K562 (cell line): ENCODE measurements around the gene DNAJB6. TPM values are rescaled to one million over a fixed set of nuclear protein-coding genes. Genes with fewer than 3 reads are reported as not detected.

Source experiments
- ATAC-seq: fragments of 200-7000 bp; cut with Tn5 transposase; 3 replicates; pipeline ENCODE4 v1.9.1; 2020; ENCODE audit warnings: moderate library complexity
- BruUV-seq: library from RNA; stranded (reverse); fragments of 400-500 nt; replicated peaks from 2 replicates; lab custom pipeline; 2021; lab: Mats Ljungman, UMichigan
- CTCF ChIA-PET: fragments of 300-600 bp; formaldehyde crosslinking; extraction: SDS; loops from one replicate; lab custom pipeline; 2021; ENCODE audit warnings: low intra/inter-chr PET ratio; lab: Yijun Ruan, JAX
- POLR2A ChIA-PET: fragments of 300-600, 350-650 bp; sonication (Branson Sonifier 250); formaldehyde crosslinking; extraction: SDS; loops from one replicate; lab custom pipeline; 2021; ENCODE audit warnings: antibody characterized with exemption, inconsistent platforms; lab: Yijun Ruan, JAX
- DNase-seq, 4 experiments: peaks; one replicate each; pipeline versions ENCODE4 v3.0.0 to v3.0.0-alpha.2; 2011 to 2018; ENCODE audit warnings: low spot score in 3 of 4, mixed read lengths in 3 of 4; ENCODE audit errors: extremely low read depth in 1 of 4
- FAIRE-seq: peaks from 2 replicates; lab custom pipeline; 2011; peaks lifted over from hg19 to GRCh38; lab: Jason Lieb, UNC
- H2AFZ ChIP-seq: 2 replicates; pipeline ENCODE4 v1.6.0; 2011; ENCODE audit warnings: low read depth, low read length, control low read depth, inconsistent platforms
- H3K27ac ChIP-seq: fragments of 200-600 bp; 3 replicates; pipeline ENCODE4 v1.8.0; 2011; ENCODE audit warnings: low read depth, mild to moderate bottlenecking, control low read depth, inconsistent platforms, low read length, moderate library complexity, mixed read lengths; ENCODE audit errors: extremely low read depth
- H3K27me3 ChIP-seq, 2 experiments: fragments of 300-600 bp in 1 of 2; 2 replicates in 1 of 2; 3 replicates in 1 of 2; pipeline versions ENCODE4 v1.6.0 to v1.8.0; 2011; ENCODE audit warnings: inconsistent platforms in 2 of 2, low read length in 2 of 2, mild to moderate bottlenecking in 1 of 2, mixed read lengths in 1 of 2, moderate library complexity in 1 of 2; ENCODE audit not compliant: control insufficient read depth in 2 of 2, insufficient read depth in 2 of 2
- H3K36me3 ChIP-seq: fragments of 300-600 bp; 3 replicates; pipeline ENCODE4 v1.8.0; 2011; ENCODE audit warnings: mild to moderate bottlenecking, low read length, inconsistent platforms; ENCODE audit not compliant: control insufficient read depth, insufficient read depth
- H3K4me1 ChIP-seq, 2 experiments: fragments of 200-600 bp in 1 of 2; replicated peaks in 1 of 2; 2 replicates in 1 of 2; 3 replicates in 1 of 2; pipeline versions ENCODE4 v1.5.1 to v1.8.0; 2011; ENCODE audit warnings: inconsistent platforms in 2 of 2, low read length in 2 of 2, mild to moderate bottlenecking in 1 of 2, mixed read lengths in 1 of 2, moderate library complexity in 1 of 2; ENCODE audit not compliant: control insufficient read depth in 2 of 2, insufficient read depth in 2 of 2
- H3K4me2 ChIP-seq: 2 replicates; pipeline ENCODE4 v1.6.1; 2011; ENCODE audit warnings: low read length, control low read depth, inconsistent platforms, mixed read lengths; ENCODE audit not compliant: insufficient read depth
- H3K4me3 ChIP-seq: fragments of 200-600 bp; sonication (generic), shearing (Covaris generic); 2 replicates; pipeline ENCODE4 v1.5.1; 2016; ENCODE audit warnings: control low read depth, inconsistent platforms
- H3K79me2 ChIP-seq: fragments of 200-600 bp; 3 replicates; pipeline ENCODE4 v1.8.0; 2011; ENCODE audit warnings: low read length, inconsistent platforms; ENCODE audit not compliant: control insufficient read depth, insufficient read depth
- H3K9ac ChIP-seq, 2 experiments: 2 replicates each; pipeline versions ENCODE4 v1.6.0 to v1.6.1; 2011; ENCODE audit warnings: low read depth in 2 of 2, low read length in 2 of 2, control low read depth in 1 of 2, inconsistent platforms in 1 of 2, mild to moderate bottlenecking in 1 of 2, mixed read lengths in 1 of 2; ENCODE audit not compliant: insufficient read depth in 1 of 2
- H3K9me1 ChIP-seq: one replicate; pipeline ENCODE4 v1.6.0; 2011; ENCODE audit warnings: inconsistent platforms, mild to moderate bottlenecking, low read length, moderate library complexity; ENCODE audit not compliant: control insufficient read depth, insufficient read depth
- H3K9me3 ChIP-seq: replicated peaks from 2 replicates; pipeline ENCODE4 v1.5.1; 2011; ENCODE audit warnings: low read depth, low read length, inconsistent platforms; ENCODE audit not compliant: control insufficient read depth, insufficient read depth
- H4K20me1 ChIP-seq: replicated peaks from 2 replicates; pipeline ENCODE4 v1.6.1; 2011; ENCODE audit warnings: low read length, inconsistent platforms, mixed read lengths; ENCODE audit not compliant: control insufficient read depth, insufficient read depth
- CTCF ChIP-seq, 3 experiments: IDR thresholded peaks in 2 of 3; conservative IDR thresholded peaks in 1 of 3; 2 replicates each; pipeline ENCODE4 v1.5.1; 2011 to 2012; ENCODE audit warnings: low read length in 3 of 3, mild to moderate bottlenecking in 3 of 3, control low read depth in 2 of 3, improper control_type of control experiment in 1 of 3, inconsistent platforms in 1 of 3, low read depth in 1 of 3, mixed read lengths in 1 of 3, moderate library complexity in 1 of 3; ENCODE audit not compliant: insufficient read depth in 2 of 3
- HMGXB4 ChIP-seq: sonication (generic); formaldehyde crosslinking; IDR thresholded peaks from 2 replicates; pipeline ENCODE4 v1.8.1; 2023; ENCODE audit warnings: mild to moderate bottlenecking, missing genetic modification reagents
- MEF2A ChIP-seq: IDR thresholded peaks from 2 replicates; pipeline ENCODE4 v1.6.1; 2011; ENCODE audit warnings: low read depth, mild to moderate bottlenecking, low read length, moderate library complexity; ENCODE audit not compliant: control insufficient read depth
- SIN3B ChIP-seq: fragments of 450-650 bp; IDR thresholded peaks from 2 replicates; pipeline ENCODE4 v1.6.1; 2017; ENCODE audit warnings: low read depth, mild to moderate bottlenecking, moderate library complexity
- STAG1 ChIP-seq: sonication (generic); formaldehyde crosslinking; IDR thresholded peaks from 2 replicates; pipeline ENCODE4 v1.5.0; 2020; ENCODE audit warnings: missing genetic modification reagents, borderline replicate concordance
- TAF1 ChIP-seq: IDR thresholded peaks from 2 replicates; pipeline ENCODE4 v1.6.1; 2011; ENCODE audit warnings: mild to moderate bottlenecking, low read length, moderate library complexity; ENCODE audit not compliant: insufficient read depth, control insufficient read depth, severe bottlenecking; ENCODE audit errors: extremely low read depth
- ZEB2 ChIP-seq: fragments of 450-650 bp; IDR thresholded peaks from 2 replicates; pipeline ENCODE4 v1.6.1; 2016
- WGBS: fragments of 100-300 bp; shearing (Covaris generic); methylation state at CpG from one replicate; pipeline ENCODE4 v1.1.6; 2016; ENCODE audit warnings: low coverage, mixed read lengths; ENCODE audit not compliant: insufficient coverage; ENCODE audit errors: missing lambda C conversion rate; 5-methylcytosine and 5-hydroxymethylcytosine counted together
- in situ Hi-C: fragments of 300-500 bp; cut with MboI; formaldehyde crosslinking; loops from 4 replicates; pipeline ENCODE4 v1.15.0; 2018; ENCODE audit warnings: inconsistent platforms, mixed read lengths
- intact Hi-C: fragments of 100-400 bp; cut with micrococcal nuclease; formaldehyde crosslinking; loops from 2 replicates; pipeline ENCODE4 v1.14.2; 2022
- polyA plus RNA-seq, 8 experiments: library from polyadenylated mRNA; depleted of rRNA in 4 of 8; stranded (reverse) in 5 of 8; unstranded in 3 of 8; fragments of >200 nt; fragmentation: Nextera tagmentation in 2 of 8; fragmentation: Illumina TruSeq in 1 of 8; extraction: Ambion mirVana in 2 of 8; extraction: Trizol in 1 of 8; gene quantifications; 2 replicates each; pipeline versions ENCODE4 v1.2.1 to v1.2.3, GENCODE V29; 2011 to 2014; ENCODE audit warnings: inconsistent platforms in 1 of 8, missing spikeins in 1 of 8
- total RNA-seq, 7 experiments: library from RNA; depleted of rRNA in 6 of 7; stranded (reverse); fragments of >200 nt in 6 of 7; fragmentation: Illumina TruSeq in 2 of 7; extraction: Trizol in 2 of 7; gene quantifications; 2 replicates each; pipeline versions ENCODE4 v1.2.1 to v1.2.3, GENCODE V29; 2011 to 2021; ENCODE audit warnings: low replicate concordance in 1 of 7
- TF ChIP-seq, protein P1 (sequence below): sonication (generic); formaldehyde crosslinking; IDR thresholded peaks from 2 replicates; pipeline ENCODE4 v1.8.0; 2022; ENCODE audit warnings: mild to moderate bottlenecking, missing genetic modification reagents

Gene DNAJB6
- total and polyA plus RNA-seq, 9 of the 15 experiments (the other 6 are each of a cell fraction or from before 2014, with no cell fraction given) = 84.5 to 158 (median 135) TPM

DNA sequence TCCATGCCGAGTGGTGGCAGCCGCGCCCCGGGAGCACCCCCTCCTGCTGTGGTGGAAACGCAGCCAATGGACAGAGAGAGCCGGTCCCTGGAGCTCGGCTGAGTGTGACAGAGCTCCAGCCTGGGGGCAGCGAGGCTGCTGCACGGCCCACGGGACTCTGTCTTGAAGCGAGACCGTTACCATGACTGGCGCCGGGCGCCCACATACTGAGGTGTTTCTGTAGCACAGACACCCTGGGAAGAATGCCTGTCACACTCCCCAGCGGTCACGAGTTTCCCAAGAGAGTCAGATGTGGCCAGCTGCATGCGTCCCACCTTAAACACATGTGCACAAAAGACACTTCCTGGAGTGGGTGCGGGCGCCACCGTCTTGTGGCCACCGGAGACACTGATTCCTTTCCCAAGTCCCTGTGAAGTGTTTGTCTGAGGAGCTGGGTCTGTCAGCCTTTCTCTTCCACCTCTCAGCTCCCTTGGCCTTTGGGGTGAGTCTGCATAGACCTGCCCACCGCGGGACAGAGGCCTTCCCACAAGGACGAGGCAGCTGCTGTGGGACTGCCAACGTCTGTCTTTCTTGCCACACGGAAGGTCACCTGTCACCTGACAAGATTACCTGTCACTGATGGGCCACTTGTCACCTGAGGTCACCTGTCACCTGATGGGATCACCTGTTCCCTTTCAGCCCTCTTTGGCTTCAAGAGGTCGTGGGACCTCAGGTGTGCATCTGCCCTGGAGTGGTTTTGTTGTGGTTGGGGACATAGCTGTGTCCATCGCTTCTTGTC lies 94.6 kb downstream of the DNAJB6 start:
- no TSS peak for BruUV-seq
- Histone ChIP-seq H3K27me3 (peaks cover 23 to 71% of the 10 kb centered on the region in 2 experiments), H3K9me3 (no peaks in the 10 kb centered on the region), H4K20me1 (peaks cover 3% of the 10 kb centered on the region; the same call in 1 of the 2 replicates), H3K79me2 (no peaks in the 10 kb centered on the region), H2AFZ (peak overlapping the region; percentile 72; the same call in 1 of the 2 replicates), H3K9me1 (peaks cover 4% of the 10 kb centered on the region), H3K36me3 (no peaks in the 10 kb centered on the region), H3K4me3 (no peak overlapping the region), H3K27ac (no peak overlapping the region), H3K4me1 (peaks cover 11 to 40% of the 10 kb centered on the region in 2 experiments), H3K9ac (peak overlapping the region in 1 of 2 experiments; percentile 19; a peak in 1 of 4 replicates), H3K4me2 (no peak overlapping the region; the same call in 1 of the 2 replicates)
- intact Hi-C loops (loop anchor here (5.0 to 10.0 kb wide), 2 partner anchors 41 to 923 kb away; no protein-coding TSS in a partner anchor), in situ Hi-C loops (no loop called here)
- 0 out of 2 replicates have a peak, but pooled peaks have one; percentile 22 for TF ChIP-seq ZEB2
- TF ChIP-seq TAF1 = no peak
- TF ChIP-seq, protein P1, sequence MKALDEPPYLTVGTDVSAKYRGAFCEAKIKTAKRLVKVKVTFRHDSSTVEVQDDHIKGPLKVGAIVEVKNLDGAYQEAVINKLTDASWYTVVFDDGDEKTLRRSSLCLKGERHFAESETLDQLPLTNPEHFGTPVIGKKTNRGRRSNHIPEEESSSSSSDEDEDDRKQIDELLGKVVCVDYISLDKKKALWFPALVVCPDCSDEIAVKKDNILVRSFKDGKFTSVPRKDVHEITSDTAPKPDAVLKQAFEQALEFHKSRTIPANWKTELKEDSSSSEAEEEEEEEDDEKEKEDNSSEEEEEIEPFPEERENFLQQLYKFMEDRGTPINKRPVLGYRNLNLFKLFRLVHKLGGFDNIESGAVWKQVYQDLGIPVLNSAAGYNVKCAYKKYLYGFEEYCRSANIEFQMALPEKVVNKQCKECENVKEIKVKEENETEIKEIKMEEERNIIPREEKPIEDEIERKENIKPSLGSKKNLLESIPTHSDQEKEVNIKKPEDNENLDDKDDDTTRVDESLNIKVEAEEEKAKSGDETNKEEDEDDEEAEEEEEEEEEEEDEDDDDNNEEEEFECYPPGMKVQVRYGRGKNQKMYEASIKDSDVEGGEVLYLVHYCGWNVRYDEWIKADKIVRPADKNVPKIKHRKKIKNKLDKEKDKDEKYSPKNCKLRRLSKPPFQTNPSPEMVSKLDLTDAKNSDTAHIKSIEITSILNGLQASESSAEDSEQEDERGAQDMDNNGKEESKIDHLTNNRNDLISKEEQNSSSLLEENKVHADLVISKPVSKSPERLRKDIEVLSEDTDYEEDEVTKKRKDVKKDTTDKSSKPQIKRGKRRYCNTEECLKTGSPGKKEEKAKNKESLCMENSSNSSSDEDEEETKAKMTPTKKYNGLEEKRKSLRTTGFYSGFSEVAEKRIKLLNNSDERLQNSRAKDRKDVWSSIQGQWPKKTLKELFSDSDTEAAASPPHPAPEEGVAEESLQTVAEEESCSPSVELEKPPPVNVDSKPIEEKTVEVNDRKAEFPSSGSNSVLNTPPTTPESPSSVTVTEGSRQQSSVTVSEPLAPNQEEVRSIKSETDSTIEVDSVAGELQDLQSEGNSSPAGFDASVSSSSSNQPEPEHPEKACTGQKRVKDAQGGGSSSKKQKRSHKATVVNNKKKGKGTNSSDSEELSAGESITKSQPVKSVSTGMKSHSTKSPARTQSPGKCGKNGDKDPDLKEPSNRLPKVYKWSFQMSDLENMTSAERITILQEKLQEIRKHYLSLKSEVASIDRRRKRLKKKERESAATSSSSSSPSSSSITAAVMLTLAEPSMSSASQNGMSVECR (CRISPR knock-in tag) = no peak
- TF ChIP-seq MEF2A = no peak
- TF ChIP-seq CTCF (IDR thresholded peaks at IDR 0.05 in 2 of 3, conservative IDR thresholded peaks at IDR 0.05 in 1 of 3; ENCODE audit: insufficient read depth in 2 of 3, low read depth in 1 of 3, low read length in 3 of 3) = 0 out of 6 replicates have a peak, but pooled peaks of 1 of the 3 experiments have one; percentile 9
- 0 out of 2 replicates have a peak, but pooled peaks have one; percentile 7 for TF ChIP-seq STAG1
- TF ChIP-seq HMGXB4 (CRISPR knock-in tag) = no peak
- TF ChIP-seq SIN3B = no peak
- CTCF ChIA-PET = no interaction called here
- 17% methylated on average over 29 of the region's 29 CpGs for WGBS
- DNase-seq (peak in 2 of 4 experiments; percentile 29 to 47), ATAC-seq (peak; percentile 5; the same call in 2 of the 3 replicates), FAIRE-seq (peak; percentile 29)
- POLR2A ChIA-PET = interaction anchor here (0.6 to 0.9 kb wide), 5 partner anchors 13 to 1006 kb away, joined by 3 to 4 read pairs (median 3); no protein-coding TSS in a partner anchor
